Tibial nerve (tissue), 4 donors: ENCODE data around the gene RAB40B. TPM values are rescaled to one million over a fixed set of nuclear protein-coding genes. Genes with fewer than 3 reads are reported as not detected.

Experiments used
- DNase-seq, 2 donors: peaks; one replicate each; pipeline ENCODE4 v3.0.0-alpha.2; 2019; ENCODE audit warnings: low spot score in 2 of 2
- H3K27ac ChIP-seq, 4 donors: fragments of 200-600 bp; sonication (generic) in 3 of 4; one replicate each; pipeline ENCODE4 v1.5.1; 2017 to 2019; ENCODE audit warnings: mild to moderate bottlenecking in 1 of 4
- H3K27me3 ChIP-seq, 2 donors: fragments of 200-600 bp; sonication (generic) in 1 of 2; one replicate each; pipeline versions ENCODE4 v1.5.1 to v1.6.0; 2017 to 2019
- H3K36me3 ChIP-seq, 3 donors: fragments of 200-600 bp; sonication (generic); one replicate each; pipeline ENCODE4 v1.5.1; 2018 to 2019
- H3K4me1 ChIP-seq, 4 donors: fragments of 200-600 bp; sonication (generic) in 3 of 4; one replicate each; pipeline ENCODE4 v1.5.1; 2017 to 2019
- H3K4me3 ChIP-seq, 4 donors: fragments of 200-600 bp; sonication (generic) in 3 of 4; one replicate each; pipeline ENCODE4 v1.5.1; 2017 to 2019; ENCODE audit warnings: mild to moderate bottlenecking in 1 of 4, moderate library complexity in 1 of 4
- H3K9me3 ChIP-seq, 4 donors: fragments of 200-600 bp; sonication (generic) in 3 of 4; one replicate each; pipeline ENCODE4 v1.5.1; 2017 to 2019
- EP300 ChIP-seq, 2 donors: sonication (generic); formaldehyde crosslinking; IDR thresholded peaks; one replicate each; pipeline ENCODE4 v1.6.1; 2017; ENCODE audit warnings: antibody characterized with exemption in 2 of 2, mild to moderate bottlenecking in 1 of 2
- POLR2A ChIP-seq, 2 donors: fragments of 450-650 bp; IDR thresholded peaks; one replicate each; pipeline ENCODE4 v1.6.1; 2017; ENCODE audit warnings: antibody characterized with exemption in 2 of 2, mild to moderate bottlenecking in 2 of 2, moderate library complexity in 2 of 2
- WGBS, 2 donors: methylation state at CpG; one replicate each; pipeline ENCODE4 v1.1.5; 2018; 5-methylcytosine and 5-hydroxymethylcytosine counted together
- total RNA-seq, 4 donors: library from RNA; depleted of rRNA; stranded (reverse); fragments of >200 nt; gene quantifications; one replicate each; pipeline ENCODE4 v1.1.0, GENCODE V29; 2016
- TF ChIP-seq, protein P1 (sequence below), 5 experiments: fragments of 200-600 bp in 3 of 5; fragments of 450-650 bp in 2 of 5; sonication (generic) in 3 of 5; IDR thresholded peaks; one replicate each; pipeline ENCODE4 v1.5.1; 2016 to 2019; ENCODE audit warnings: antibody characterized with exemption in 5 of 5, mild to moderate bottlenecking in 3 of 5, moderate library complexity in 2 of 5

The RAB40B gene
- total RNA-seq, 4 donors from 2014 or later = 27.3 to 39.0 (median 36.7) TPM

DNA sequence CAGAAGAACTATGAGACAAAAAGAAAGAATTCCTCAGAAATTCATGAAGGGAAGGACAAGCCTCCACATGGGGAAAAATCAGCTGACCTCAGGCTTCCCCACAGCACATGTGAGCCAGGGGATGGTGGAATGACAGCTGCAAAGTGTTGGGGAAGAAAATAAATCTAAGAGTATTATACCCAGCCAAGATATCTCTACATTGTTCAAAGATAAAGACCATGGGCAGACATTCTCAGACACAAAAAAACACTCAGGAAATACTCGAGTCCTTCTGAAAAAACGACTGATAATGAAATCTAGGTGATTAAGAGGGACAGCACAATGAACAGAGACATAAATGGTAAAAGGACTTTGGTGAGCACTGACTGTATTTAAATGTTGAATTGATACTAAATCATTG, 3.9 kb downstream of the RAB40B start:
- Histone ChIP-seq H3K4me1 (peaks cover 0 to 34% (median 20%) of the 10 kb centered on the region in 4 donors), H3K9me3 (peaks cover 0 to 14% (median 0%) of the 10 kb centered on the region in 4 donors), H3K36me3 (peaks cover 0 to 24% (median 0%) of the 10 kb centered on the region in 3 donors), H3K27me3 (no peaks in the 10 kb centered on the region), H3K4me3 (no peak overlapping the region), H3K27ac (no peak overlapping the region)
- DNase-seq = no peak
- WGBS, 2 donors = 80 to 84% methylated on average over 2 of the region's 2 CpGs
- no peak for TF ChIP-seq POLR2A (IDR thresholded peaks at IDR 0.05)
- TF ChIP-seq, protein P1, sequence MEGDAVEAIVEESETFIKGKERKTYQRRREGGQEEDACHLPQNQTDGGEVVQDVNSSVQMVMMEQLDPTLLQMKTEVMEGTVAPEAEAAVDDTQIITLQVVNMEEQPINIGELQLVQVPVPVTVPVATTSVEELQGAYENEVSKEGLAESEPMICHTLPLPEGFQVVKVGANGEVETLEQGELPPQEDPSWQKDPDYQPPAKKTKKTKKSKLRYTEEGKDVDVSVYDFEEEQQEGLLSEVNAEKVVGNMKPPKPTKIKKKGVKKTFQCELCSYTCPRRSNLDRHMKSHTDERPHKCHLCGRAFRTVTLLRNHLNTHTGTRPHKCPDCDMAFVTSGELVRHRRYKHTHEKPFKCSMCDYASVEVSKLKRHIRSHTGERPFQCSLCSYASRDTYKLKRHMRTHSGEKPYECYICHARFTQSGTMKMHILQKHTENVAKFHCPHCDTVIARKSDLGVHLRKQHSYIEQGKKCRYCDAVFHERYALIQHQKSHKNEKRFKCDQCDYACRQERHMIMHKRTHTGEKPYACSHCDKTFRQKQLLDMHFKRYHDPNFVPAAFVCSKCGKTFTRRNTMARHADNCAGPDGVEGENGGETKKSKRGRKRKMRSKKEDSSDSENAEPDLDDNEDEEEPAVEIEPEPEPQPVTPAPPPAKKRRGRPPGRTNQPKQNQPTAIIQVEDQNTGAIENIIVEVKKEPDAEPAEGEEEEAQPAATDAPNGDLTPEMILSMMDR (IDR thresholded peaks at IDR 0.05) = no peak
- TF ChIP-seq EP300 (IDR thresholded peaks at IDR 0.05) = no peak

DNA sequence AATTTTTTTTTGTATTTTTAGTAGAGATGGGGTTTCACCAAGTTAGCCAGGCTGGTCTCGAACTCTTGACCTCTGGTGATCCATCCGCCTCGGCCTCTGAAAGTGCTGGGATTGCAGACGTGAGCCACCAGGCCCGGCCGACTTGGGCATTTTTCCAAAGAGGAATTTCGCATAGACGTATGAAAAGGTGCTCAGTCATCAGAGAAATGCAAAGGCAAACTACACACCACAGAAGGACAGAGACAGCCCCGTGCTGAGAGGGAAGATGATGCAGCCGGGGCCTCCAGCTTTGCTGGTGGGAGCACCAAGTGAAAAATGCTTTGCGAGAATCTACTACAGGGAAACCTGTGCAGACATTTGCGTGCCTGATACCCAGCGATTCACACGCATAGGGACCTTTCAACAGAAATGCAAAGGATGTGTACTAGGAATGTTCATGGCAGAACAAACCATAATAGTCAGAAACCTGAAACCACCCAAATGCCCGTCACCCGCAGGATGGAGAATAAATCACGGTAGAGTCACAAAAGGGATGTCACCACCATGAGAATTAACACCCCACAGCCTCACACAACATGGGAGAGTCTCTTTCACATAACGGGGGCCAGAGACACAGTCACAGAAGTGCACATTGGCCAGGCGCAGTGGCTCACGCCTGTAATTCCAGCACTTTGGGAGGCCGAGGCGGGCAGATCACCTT, 5.2 kb downstream of the RAB40B start:
- peaks cover 0 to 27% (median 15%) of the 10 kb centered on the region in 4 donors for H3K4me1 ChIP-seq
- no peak for DNase-seq
- no peak overlapping the region for H3K27ac ChIP-seq
- 89 to 91% methylated on average over 22 of the region's 22 CpGs for WGBS, 2 donors
- H3K27me3 ChIP-seq = no peaks in the 10 kb centered on the region
- TF ChIP-seq, protein P1 (IDR thresholded peaks at IDR 0.05) = no peak
- TF ChIP-seq EP300 (IDR thresholded peaks at IDR 0.05) (no peak), POLR2A (IDR thresholded peaks at IDR 0.05) (no peak)
- peaks cover 0 to 24% (median 0%) of the 10 kb centered on the region in 3 donors for H3K36me3 ChIP-seq
- no peak overlapping the region for H3K4me3 ChIP-seq
- peaks cover 0 to 14% (median 0%) of the 10 kb centered on the region in 4 donors for H3K9me3 ChIP-seq

DNA sequence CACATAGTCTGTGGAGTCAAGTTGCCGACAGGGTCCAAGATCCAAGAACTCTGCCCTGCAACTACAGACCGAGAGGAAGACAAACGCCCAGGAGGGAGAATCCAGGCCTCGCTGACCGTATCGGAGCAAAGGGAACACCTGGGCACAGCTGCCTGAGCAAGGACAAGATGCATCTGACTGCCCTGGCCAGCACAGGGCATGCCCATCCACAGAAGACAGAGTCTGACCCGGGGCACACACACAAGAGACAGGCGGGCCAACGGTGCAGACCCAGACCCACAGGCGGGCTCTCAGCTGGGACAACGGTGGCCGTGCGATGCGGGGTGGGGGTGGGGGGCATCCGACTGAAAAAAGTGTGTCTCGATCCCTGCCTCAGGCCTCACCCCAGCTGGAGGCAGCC, 6.2 kb downstream of the RAB40B start:
- no peak for DNase-seq
- no peak overlapping the region for H3K4me3 ChIP-seq
- peaks cover 0 to 14% (median 0%) of the 10 kb centered on the region in 4 donors for H3K9me3 ChIP-seq
- no peak for TF ChIP-seq POLR2A (IDR thresholded peaks at IDR 0.05)
- TF ChIP-seq EP300 (IDR thresholded peaks at IDR 0.05) = no peak
- TF ChIP-seq, protein P1 (IDR thresholded peaks at IDR 0.05) = no peak
- peaks cover 0 to 24% (median 0%) of the 10 kb centered on the region in 3 donors for H3K36me3 ChIP-seq
- peak overlapping the region in 2 of 4 donors; percentile 1 to 93 for H3K27ac ChIP-seq
- no peaks in the 10 kb centered on the region for H3K27me3 ChIP-seq
- WGBS, 2 donors = 86% methylated on average over 15 of the region's 16 CpGs
- peaks cover 0 to 20% (median 12%) of the 10 kb centered on the region in 4 donors for H3K4me1 ChIP-seq

DNA sequence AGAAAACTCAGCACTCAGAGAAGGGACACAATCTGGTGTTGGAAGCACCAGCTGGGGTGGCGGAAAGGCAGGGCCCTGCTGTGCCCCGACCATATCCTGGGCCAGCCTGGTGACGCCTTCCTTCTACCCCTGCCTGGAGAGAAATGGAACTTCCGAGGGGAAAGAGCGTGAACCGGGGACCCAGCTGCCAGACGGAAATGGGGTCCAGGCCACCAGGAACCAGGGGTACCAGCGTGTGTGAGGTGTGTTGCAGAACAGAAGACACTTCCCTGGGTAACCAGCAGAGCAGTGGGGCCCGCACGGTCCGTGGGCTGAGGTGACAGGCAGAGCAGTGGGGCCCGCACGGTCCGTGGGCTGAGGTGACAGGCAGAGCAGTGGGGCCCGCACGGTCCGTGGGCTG, 6.8 kb downstream of the RAB40B start:
- WGBS, 2 donors = 89 to 91% methylated on average over 12 to 13 of the region's 17 CpGs
- peak overlapping the region; percentile 62 to 93 (median 72) for H3K27ac ChIP-seq
- peaks cover 0 to 15% (median 7%) of the 10 kb centered on the region in 4 donors for H3K4me1 ChIP-seq
- no peak for TF ChIP-seq EP300 (IDR thresholded peaks at IDR 0.05)
- TF ChIP-seq, protein P1 (IDR thresholded peaks at IDR 0.05) = no peak
- TF ChIP-seq POLR2A (IDR thresholded peaks at IDR 0.05) = no peak
- no peak overlapping the region for H3K4me3 ChIP-seq
- H3K27me3 ChIP-seq = no peaks in the 10 kb centered on the region
- no peak for DNase-seq
- peaks cover 0 to 24% (median 0%) of the 10 kb centered on the region in 3 donors for H3K36me3 ChIP-seq
- peaks cover 0 to 14% (median 0%) of the 10 kb centered on the region in 4 donors for H3K9me3 ChIP-seq

DNA sequence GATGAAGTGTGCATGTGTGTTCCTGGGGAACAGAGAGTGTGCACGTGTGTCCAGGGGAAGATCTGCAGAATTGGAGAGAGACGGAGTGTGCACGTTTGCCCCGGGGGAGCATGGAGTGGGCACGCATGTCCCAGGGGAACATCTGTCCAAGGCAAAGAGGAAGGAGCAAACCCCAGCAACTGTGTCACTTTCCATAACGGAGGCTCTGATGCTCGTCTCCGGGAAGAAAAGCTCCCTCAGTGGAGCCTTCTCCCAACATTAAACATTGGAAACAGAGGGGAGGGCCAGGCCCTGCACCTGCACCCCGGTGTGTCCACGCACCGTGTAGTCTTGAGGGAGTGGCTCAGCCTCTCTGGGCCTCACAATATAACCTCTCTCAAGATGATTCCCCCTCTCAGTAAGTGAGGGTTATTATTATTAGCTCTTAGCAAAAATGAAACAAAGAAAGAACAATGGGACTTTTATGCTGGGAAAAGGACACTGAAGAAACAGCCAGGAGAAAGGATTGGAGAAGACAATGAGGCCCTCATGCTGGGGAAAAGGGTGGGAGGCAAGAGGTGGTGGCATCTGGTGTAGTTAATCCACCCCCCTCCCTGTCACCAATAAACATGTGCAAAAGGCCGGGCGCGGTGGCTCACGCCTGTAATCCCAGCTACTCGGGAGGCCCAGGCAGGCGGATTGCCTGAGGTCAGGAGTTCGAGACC, 7.6 kb downstream of the RAB40B start:
- Histone ChIP-seq H3K36me3 (peaks cover 0 to 24% (median 0%) of the 10 kb centered on the region in 3 donors), H3K27ac (peak overlapping the region; percentile 62 to 93 (median 72)), H3K4me1 (peaks cover 0 to 13% (median 7%) of the 10 kb centered on the region in 4 donors), H3K4me3 (no peak overlapping the region), H3K27me3 (no peaks in the 10 kb centered on the region), H3K9me3 (peaks cover 0 to 14% (median 0%) of the 10 kb centered on the region in 4 donors)
- DNase-seq = no peak
- 52 to 54% methylated on average over 18 of the region's 18 CpGs for WGBS, 2 donors
- TF ChIP-seq POLR2A (IDR thresholded peaks at IDR 0.05) (no peak), EP300 (IDR thresholded peaks at IDR 0.05) (peak in 1 of 2 donors; percentile 41)
